ENCODE data around the gene ANKRD44.

ANKRD44 gene

GRCh38 chr2:197274937-197275336, 35.6 kb downstream of the ANKRD44 start:
- Histone ChIP-seq H3K9me2 (ENCODE audit: low read depth, low read length) (no peaks in the 10 kb centered on the region), H3K4me2 (ENCODE audit: low read length) (no peak overlapping the region), H3K27ac (ENCODE audit: low read depth, low read length, poor library complexity, severe bottlenecking) (no peak overlapping the region), H3K36me3 (ENCODE audit: insufficient read depth, low read length) (no peaks in the 10 kb centered on the region), H3F3A (ENCODE audit: insufficient read depth, low read length) (no peaks in the 10 kb centered on the region), H3K9ac (ENCODE audit: low read length) (no peak overlapping the region), H3K9me3 (ENCODE audit: low read length) (no peaks in the 10 kb centered on the region), H4K20me1 (ENCODE audit: insufficient read depth, low read length) (no peaks in the 10 kb centered on the region), H3K27me3 (ENCODE audit: insufficient read depth, low read length) (no peaks in the 10 kb centered on the region), H2AFZ (ENCODE audit: low read length) (no peak overlapping the region), H3K79me2 (ENCODE audit: insufficient read depth, low read length) (peaks cover 36% of the 10 kb centered on the region), H3K4me1 (ENCODE audit: insufficient read depth, low read length, severe bottlenecking) (peaks cover 10% of the 10 kb centered on the region), H3K4me3 (ENCODE audit: low read depth, low read length, poor library complexity, severe bottlenecking) (no peak overlapping the region)
- no peak for TF ChIP-seq EZH2 (IDR thresholded peaks at IDR 0.05; ENCODE audit: borderline replicate concordance, low read length)
- no peak for TF ChIP-seq CTCF (IDR thresholded peaks at IDR 0.05; ENCODE audit: low read length)

GRCh38 chr2:197274349-197274748, 36.2 kb downstream of the ANKRD44 start:
- Histone ChIP-seq H3K27me3 (ENCODE audit: insufficient read depth, low read length) (no peaks in the 10 kb centered on the region), H3F3A (ENCODE audit: insufficient read depth, low read length) (no peaks in the 10 kb centered on the region), H3K36me3 (ENCODE audit: insufficient read depth, low read length) (no peaks in the 10 kb centered on the region), H3K27ac (ENCODE audit: low read depth, low read length, poor library complexity, severe bottlenecking) (no peak overlapping the region), H3K9me3 (ENCODE audit: low read length) (no peaks in the 10 kb centered on the region), H2AFZ (ENCODE audit: low read length) (no peak overlapping the region), H3K9ac (ENCODE audit: low read length) (no peak overlapping the region), H3K4me1 (ENCODE audit: insufficient read depth, low read length, severe bottlenecking) (peaks cover 7% of the 10 kb centered on the region), H3K4me2 (ENCODE audit: low read length) (no peak overlapping the region), H3K9me2 (ENCODE audit: low read depth, low read length) (no peaks in the 10 kb centered on the region), H3K79me2 (ENCODE audit: insufficient read depth, low read length) (peaks cover 37% of the 10 kb centered on the region), H4K20me1 (ENCODE audit: insufficient read depth, low read length) (no peaks in the 10 kb centered on the region), H3K4me3 (ENCODE audit: low read depth, low read length, poor library complexity, severe bottlenecking) (no peak overlapping the region)
- TF ChIP-seq CTCF (IDR thresholded peaks at IDR 0.05; ENCODE audit: low read length) (no peak), EZH2 (IDR thresholded peaks at IDR 0.05; ENCODE audit: borderline replicate concordance, low read length) (no peak)

- no peaks in the 10 kb centered on the region for H3K36me3 ChIP-seq (ENCODE audit: insufficient read depth, low read length)
- no peaks in the 10 kb centered on the region for H3K9me2 ChIP-seq (ENCODE audit: low read depth, low read length)
- no peak overlapping the region for H3K4me3 ChIP-seq (ENCODE audit: low read depth, low read length, poor library complexity, severe bottlenecking)
- H3K27me3 ChIP-seq (ENCODE audit: insufficient read depth, low read length) = no peaks in the 10 kb centered on the region
- no peaks in the 10 kb centered on the region for H4K20me1 ChIP-seq (ENCODE audit: insufficient read depth, low read length)
- no peak overlapping the region for H3K4me2 ChIP-seq (ENCODE audit: low read length)
- peaks cover 7% of the 10 kb centered on the region for H3K4me1 ChIP-seq (ENCODE audit: insufficient read depth, low read length, severe bottlenecking)
- H3K9me3 ChIP-seq (ENCODE audit: low read length) = no peaks in the 10 kb centered on the region
- H3F3A ChIP-seq (ENCODE audit: insufficient read depth, low read length) = no peaks in the 10 kb centered on the region
- H2AFZ ChIP-seq (ENCODE audit: low read length) = no peak overlapping the region
- H3K27ac ChIP-seq (ENCODE audit: low read depth, low read length, poor library complexity, severe bottlenecking) = no peak overlapping the region
- H3K9ac ChIP-seq (ENCODE audit: low read length) = no peak overlapping the region
- peaks cover 31% of the 10 kb centered on the region for H3K79me2 ChIP-seq (ENCODE audit: insufficient read depth, low read length)
- TF ChIP-seq EZH2 (IDR thresholded peaks at IDR 0.05; ENCODE audit: borderline replicate concordance, low read length) (no peak), CTCF (IDR thresholded peaks at IDR 0.05; ENCODE audit: low read length) (no peak)
These were observed 37.1 kb downstream of the ANKRD44 start for GRCh38 chr2:197273485-197273884.
